Esophagus (tissue), 2 donors: Measurements from ENCODE around the gene TNXB. TPM values are rescaled to one million over a fixed set of nuclear protein-coding genes. Genes with fewer than 3 reads are reported as not detected.

Source experiments
- H3K27ac ChIP-seq, 2 donors: one replicate each; pipeline ENCODE4 v1.5.1; 2013; ENCODE audit warnings: low read depth in 2 of 2, mild to moderate bottlenecking in 2 of 2, inconsistent platforms in 1 of 2, low read length in 1 of 2, moderate library complexity in 1 of 2
- H3K27me3 ChIP-seq, 2 donors: one replicate each; pipeline ENCODE4 v1.6.1; 2013; ENCODE audit warnings: low read length in 2 of 2, control low read depth in 1 of 2, mild to moderate bottlenecking in 1 of 2; ENCODE audit not compliant: insufficient read depth in 2 of 2, control insufficient read depth in 1 of 2
- H3K36me3 ChIP-seq, 2 donors: one replicate each; pipeline ENCODE4 v1.6.1; 2013; ENCODE audit warnings: low read length in 1 of 2; ENCODE audit not compliant: control insufficient read depth in 2 of 2, insufficient read depth in 2 of 2
- H3K4me1 ChIP-seq, 2 donors: one replicate each; pipeline ENCODE4 v1.6.1; 2013; ENCODE audit warnings: low read length in 1 of 2; ENCODE audit not compliant: control insufficient read depth in 2 of 2, insufficient read depth in 2 of 2
- H3K4me3 ChIP-seq, 2 donors: one replicate each; pipeline ENCODE4 v1.5.1; 2013; ENCODE audit warnings: low read length in 2 of 2, mild to moderate bottlenecking in 2 of 2, low read depth in 1 of 2, moderate library complexity in 1 of 2
- H3K9me3 ChIP-seq, 2 donors: one replicate each; pipeline ENCODE4 v1.6.1; 2013; ENCODE audit warnings: mild to moderate bottlenecking in 2 of 2, low read depth in 1 of 2, low read length in 1 of 2, moderate library complexity in 1 of 2; ENCODE audit not compliant: control insufficient read depth in 2 of 2, insufficient read depth in 1 of 2
- WGBS, 2 donors: extraction: QIAGEN DNeasy Blood & Tissue Kit; methylation state at CpG; one replicate each; pipeline ENCODE4 v1.1.7; 2013; 5-methylcytosine and 5-hydroxymethylcytosine counted together
- polyA plus RNA-seq, 2 donors: library from polyadenylated mRNA; stranded (reverse); fragments of 200-250 nt; gene quantifications; one replicate each; pipeline ENCODE4 v1.2.3, GENCODE V29; 2013
- donor health status: healthy with polysubstance abuse.
- donor health status: Bipolar disorder and iron deficiency.

Gene TNXB
- polyA plus RNA-seq, 2 donors, result 14.8 to 15.5 TPM

DNA sequence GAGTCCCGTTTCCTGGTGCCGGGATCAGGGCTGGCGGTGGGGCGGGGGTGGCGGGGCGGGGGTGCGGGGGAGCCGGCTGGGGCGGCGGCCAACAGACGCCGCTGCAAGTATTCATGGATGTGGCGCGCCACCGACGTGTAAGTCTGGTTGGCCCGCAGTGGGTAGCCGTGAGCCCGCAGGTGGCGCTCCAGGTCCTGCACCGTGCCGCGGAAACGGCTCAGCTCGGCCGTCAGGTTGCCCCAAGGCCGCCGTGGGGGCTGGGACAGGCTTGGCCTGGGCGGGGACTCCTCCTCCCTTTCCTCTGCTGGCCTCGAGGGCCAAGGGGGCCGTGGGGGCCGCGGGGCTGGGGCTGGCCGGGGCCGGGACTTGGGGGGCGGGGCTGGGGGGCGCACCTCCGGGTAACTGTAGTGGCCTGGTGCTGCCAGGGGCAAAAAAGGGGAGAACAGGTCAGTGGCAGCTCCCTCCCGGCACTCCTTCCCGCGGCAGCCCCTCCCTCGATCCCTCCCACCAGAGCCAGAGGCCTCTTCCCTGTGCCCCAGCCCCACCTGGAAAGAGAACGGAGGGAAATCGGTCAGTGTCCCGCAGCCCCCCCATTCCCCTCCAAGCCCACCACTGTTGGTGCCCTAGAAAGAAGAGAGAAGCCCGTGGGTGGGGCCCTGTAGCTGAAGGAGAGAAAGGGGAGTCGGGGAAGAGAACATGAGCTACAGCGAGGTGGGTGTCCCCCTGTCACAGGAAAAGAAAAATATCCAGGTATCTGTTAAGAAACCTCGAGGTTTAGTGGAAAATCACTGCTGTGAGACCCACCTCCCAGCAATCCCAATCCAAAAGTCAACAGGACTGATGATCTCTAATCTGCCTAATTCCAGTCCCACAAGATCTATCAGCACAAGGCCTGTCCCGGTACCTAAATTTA is 21.3 kb downstream of the TNXB start:
- H3K4me3 ChIP-seq, result peak overlapping the region in 1 of 2 donors; percentile 4

DNA sequence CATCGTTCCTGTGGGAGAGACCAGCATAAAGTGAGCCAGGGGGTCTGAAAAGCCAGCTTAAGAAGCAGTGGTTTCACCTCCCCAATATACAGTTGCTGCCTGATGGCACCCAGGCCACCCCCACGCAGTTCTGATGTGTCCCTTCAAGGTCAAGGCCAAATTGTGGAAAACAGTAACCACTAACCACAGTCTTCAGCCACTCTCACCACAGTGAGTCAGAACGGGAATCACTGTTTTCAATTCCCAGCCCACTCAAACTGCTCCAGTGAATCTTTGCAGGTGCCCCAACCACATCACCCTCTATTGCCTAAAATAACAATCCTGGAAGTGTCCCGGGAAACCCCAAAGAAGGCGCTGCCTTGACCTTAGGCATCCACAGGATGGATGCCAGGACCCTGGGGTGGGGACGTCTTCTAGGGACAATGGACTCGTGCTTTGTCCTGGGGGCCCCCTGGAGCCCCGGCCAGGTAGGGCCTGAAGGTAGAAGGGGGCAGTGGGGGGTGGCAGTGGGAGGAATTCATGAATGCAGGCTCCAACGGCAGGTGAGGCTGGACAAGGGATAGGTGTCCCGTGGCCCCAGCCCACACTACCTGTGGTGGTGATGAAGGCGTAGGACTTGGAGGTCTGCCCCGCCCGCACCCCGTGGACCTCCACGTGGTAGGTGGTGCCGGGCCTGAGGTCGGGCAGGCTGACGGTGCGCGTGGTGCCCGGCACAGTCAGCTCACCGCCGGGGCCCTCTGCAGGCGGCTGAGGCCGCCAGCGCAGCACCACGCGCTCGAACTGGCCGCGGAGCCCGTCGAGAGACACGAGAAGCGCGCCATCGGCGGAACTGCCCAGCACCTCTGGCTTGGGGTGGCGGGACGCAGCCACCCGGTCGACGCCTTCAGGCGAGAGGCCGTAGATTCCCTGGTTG is 22.2 kb downstream of the TNXB start:
- Histone ChIP-seq H3K9me3 (no peaks in the 10 kb centered on the region), H3K4me3 (peak overlapping the region in 1 of 2 donors; percentile 4), H3K27me3 (no peaks in the 10 kb centered on the region), H3K36me3 (peaks cover 0 to 3% of the 10 kb centered on the region in 2 donors), H3K4me1 (peaks cover 0 to 17% of the 10 kb centered on the region in 2 donors), H3K27ac (peak overlapping the region; percentile 43 to 51)
- WGBS, 2 donors, result 22 to 24% methylated on average over 35 to 45 of the region's 45 CpGs

More for the DNA sequence above, 21.3 kb downstream of the TNXB start:
- peak overlapping the region; percentile 54 to 58 for H3K27ac ChIP-seq
- H3K9me3 ChIP-seq, result no peaks in the 10 kb centered on the region
- H3K4me1 ChIP-seq, result peaks cover 0 to 11% of the 10 kb centered on the region in 2 donors
- WGBS, 2 donors, result 13 to 20% methylated on average over 35 to 50 of the region's 50 CpGs
- H3K27me3 ChIP-seq, result no peaks in the 10 kb centered on the region
- no peaks in the 10 kb centered on the region for H3K36me3 ChIP-seq

DNA sequence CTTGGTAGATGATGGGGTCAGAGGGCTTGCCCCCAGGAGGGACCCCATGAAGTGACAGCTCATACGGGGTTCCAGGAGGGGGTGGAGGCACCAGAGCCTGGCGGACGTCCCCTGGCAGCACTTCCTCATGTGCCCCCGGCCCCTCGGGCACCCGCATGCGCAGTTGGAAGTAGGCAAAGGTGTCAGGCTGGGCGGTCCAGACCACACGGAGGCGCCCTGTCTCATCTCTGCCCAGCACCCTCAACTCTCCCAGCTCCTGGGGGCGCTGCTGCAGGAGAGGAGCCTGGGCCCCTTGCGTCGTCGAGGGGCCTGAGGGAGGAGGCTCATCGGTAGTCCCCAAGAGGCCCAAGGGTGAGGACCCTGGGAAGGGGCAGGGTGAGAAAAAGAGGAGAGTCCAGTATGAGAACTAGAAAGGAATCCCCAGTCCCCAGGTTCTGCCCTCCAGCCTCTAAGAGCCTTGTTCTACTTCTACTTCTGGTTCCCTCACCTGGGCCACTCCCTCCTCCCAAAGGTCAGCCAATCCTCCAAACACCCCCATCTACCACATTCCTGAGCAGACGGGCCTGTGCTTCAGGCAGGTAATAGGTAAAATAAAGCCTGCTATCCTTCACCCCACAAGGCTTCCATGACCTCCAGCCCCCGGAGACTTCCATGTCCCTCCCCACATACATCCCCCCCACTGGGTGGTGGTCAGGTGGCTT is 23.2 kb downstream of the TNXB start:
- Histone ChIP-seq H3K27ac (no peak overlapping the region), H3K4me1 (peaks cover 0 to 23% of the 10 kb centered on the region in 2 donors), H3K27me3 (no peaks in the 10 kb centered on the region), H3K36me3 (peaks cover 0 to 3% of the 10 kb centered on the region in 2 donors), H3K4me3 (no peak overlapping the region), H3K9me3 (no peaks in the 10 kb centered on the region)
- 84 to 86% methylated on average over 17 of the region's 17 CpGs for WGBS, 2 donors

DNA sequence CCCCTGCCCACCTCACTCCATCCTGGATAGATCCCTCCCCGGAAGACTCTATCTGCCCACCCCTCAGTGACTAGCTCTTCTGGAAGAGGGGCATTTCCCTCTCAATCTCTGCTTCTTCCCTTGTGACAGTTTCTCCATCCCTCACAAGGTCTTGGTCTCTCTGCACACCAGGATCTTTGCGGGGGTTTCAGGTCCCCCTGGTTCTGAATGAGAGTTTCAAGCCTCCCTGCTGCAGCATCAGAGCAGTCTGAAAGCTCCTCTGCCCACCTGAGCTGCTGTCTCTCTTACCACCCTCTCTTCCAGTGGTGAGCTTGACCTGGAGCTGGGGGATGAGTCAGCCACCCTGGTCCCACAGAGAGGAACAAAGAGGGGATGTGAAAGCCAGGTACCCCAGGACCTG is 24.4 kb downstream of the TNXB start:
- Histone ChIP-seq H3K36me3 (peaks cover 0 to 3% of the 10 kb centered on the region in 2 donors), H3K27ac (no peak overlapping the region), H3K4me1 (peaks cover 0 to 23% of the 10 kb centered on the region in 2 donors), H3K9me3 (no peaks in the 10 kb centered on the region), H3K4me3 (no peak overlapping the region), H3K27me3 (no peaks in the 10 kb centered on the region)
- 91 to 94% methylated on average over 2 of the region's 2 CpGs for WGBS, 2 donors

DNA sequence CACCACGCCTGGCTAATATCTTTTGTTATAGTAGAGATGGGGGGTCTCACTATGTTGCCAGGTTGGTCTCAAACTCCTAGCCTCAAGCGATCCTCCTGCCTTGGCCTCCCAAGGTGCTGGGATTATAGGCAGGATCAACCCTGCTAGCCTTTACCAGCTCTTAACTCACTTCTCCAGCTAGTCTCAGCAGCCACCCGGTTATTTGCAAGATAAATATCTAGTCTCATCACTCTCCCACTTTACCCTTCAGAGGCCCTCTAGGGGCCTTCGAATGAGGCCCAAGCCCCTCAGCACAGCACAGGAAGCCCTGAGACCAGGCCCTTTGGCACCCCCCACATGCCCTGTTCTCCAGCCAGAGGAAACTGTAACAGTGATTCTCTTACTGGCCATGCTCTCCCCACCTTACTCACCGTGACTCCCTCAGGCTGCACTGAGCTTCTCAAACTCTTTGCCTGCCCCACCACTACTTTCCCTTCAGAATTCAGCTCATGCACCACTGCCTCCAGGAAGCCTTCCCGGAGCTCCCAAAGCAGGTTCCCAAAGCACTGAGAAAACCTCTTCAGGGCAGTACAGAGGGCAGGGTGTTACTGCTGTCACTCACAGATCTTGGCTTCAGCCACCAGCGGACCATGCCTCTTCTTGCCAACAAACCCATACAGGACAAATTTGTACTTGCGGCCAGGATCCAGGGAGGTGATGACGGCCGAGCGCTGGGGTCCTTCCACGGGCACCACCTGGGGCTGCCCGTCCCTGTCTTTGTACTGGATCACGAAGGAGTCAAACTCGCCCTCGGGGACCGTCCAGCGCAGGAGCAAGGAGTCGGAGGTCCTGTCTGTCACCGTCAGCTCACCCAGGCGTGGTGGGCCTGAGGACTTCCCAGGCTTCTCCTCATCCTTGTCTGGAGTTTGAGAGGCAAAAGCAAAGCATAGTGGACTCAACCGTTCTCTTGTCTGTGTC is 25.0 kb downstream of the TNXB start:
- H3K27ac ChIP-seq, result no peak overlapping the region
- H3K4me1 ChIP-seq, result peaks cover 0 to 23% of the 10 kb centered on the region in 2 donors

DNA sequence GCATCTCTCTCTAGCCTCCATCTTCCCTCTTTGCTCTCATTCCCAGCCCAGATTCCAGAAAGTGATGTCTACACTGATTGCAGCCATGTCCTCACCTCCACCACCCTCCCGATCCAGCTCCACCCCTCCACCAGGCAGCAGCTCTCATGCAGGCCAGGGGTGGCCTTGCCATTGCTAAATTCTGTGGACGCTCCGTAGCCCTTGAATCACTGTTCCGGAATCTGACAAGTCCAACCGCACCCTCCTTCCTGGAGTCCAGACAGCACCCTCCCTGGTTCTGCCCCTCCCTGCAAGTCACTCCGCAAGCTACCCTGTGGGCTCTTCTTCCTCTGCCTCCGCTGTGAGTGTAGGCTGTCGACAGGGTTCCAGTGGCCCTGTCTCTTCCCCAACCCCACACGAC is 26.2 kb downstream of the TNXB start:
- 43 to 53% methylated on average over 9 of the region's 9 CpGs for WGBS, 2 donors

More for the DNA sequence above, 25.0 kb downstream of the TNXB start:
- Histone ChIP-seq H3K36me3 (peaks cover 0 to 3% of the 10 kb centered on the region in 2 donors), H3K27me3 (no peaks in the 10 kb centered on the region), H3K4me3 (no peak overlapping the region), H3K9me3 (no peaks in the 10 kb centered on the region)
- WGBS, 2 donors, result 92% methylated on average over 22 of the region's 22 CpGs

DNA sequence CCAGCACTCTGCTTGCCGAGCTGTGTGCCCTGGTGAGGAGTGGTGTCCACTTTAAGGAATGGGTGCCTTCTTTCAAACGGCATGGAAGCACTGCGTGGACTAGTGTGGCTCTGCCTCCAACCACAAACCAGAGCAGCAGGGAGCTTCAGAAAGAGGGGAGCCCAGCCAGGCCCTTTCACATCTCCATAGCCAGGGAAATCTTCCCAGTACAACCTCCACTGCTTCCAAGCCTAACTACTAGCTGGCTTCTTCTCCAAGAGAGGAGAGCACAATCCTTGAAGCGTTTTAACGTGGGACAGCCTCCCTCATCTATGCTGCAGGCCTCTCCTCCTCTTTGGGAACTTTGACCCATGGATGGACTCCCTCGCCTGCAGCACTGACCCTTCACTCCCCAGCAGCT is 26.7 kb downstream of the TNXB start:
- Histone ChIP-seq H3K4me1 (peaks cover 0 to 23% of the 10 kb centered on the region in 2 donors), H3K27ac (peak overlapping the region; percentile 43 to 54), H3K4me3 (no peak overlapping the region), H3K9me3 (no peaks in the 10 kb centered on the region), H3K36me3 (peaks cover 0 to 3% of the 10 kb centered on the region in 2 donors), H3K27me3 (no peaks in the 10 kb centered on the region)
- WGBS, 2 donors, result 58 to 67% methylated on average over 6 of the region's 6 CpGs

More for the DNA sequence above, 26.2 kb downstream of the TNXB start:
- no peak overlapping the region for H3K4me3 ChIP-seq
- peaks cover 0 to 3% of the 10 kb centered on the region in 2 donors for H3K36me3 ChIP-seq
- H3K9me3 ChIP-seq, result no peaks in the 10 kb centered on the region
- H3K27ac ChIP-seq, result peak overlapping the region; percentile 36 to 54
- no peaks in the 10 kb centered on the region for H3K27me3 ChIP-seq
- H3K4me1 ChIP-seq, result peaks cover 0 to 23% of the 10 kb centered on the region in 2 donors

DNA sequence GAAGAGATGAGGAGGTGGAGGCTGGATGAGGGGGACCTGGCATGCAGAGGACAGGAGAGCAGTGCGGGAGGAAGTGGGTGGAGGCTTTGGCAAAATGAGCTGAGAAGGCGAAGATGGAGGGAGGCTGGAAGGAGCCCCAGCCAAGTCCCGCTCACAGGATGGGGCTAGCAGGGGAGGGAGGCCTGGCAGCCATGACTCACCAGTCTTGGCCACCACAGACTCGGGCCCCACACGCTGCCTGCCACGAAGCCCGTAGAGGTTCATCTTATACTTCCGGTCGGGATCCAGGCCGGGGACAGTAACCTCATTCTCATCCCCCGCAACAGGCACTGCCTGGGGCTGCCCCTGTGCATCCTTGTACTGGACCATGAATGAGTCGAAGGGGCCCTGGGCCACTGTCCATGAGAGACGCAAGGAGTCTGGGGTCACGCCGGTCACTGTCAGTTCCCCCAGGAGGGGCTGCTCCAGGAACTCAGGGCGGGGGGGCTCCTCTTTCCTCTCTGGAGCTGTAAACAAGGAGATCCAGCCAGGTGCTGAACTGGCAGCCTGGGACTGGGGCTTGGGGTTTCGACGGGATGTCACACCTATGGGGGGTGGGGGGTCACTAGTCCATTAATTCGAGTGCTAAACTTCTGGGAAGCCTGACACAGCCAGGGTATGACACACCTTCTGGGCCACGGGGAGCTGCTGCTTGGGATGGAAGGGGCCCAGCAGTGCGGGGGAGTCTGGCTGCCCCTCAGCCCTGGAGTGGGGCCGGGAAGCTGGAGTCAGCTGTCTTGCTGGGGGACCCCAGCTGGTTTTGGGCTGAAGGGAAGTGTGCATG is 27.8 kb downstream of the TNXB start:
- 58% methylated on average over 22 of the region's 22 CpGs for WGBS, 2 donors
- H3K4me1 ChIP-seq, result peaks cover 0 to 18% of the 10 kb centered on the region in 2 donors
- H3K27ac ChIP-seq, result peak overlapping the region; percentile 2 to 29
- H3K36me3 ChIP-seq, result peaks cover 0 to 3% of the 10 kb centered on the region in 2 donors
- H3K9me3 ChIP-seq, result no peaks in the 10 kb centered on the region
- H3K27me3 ChIP-seq, result no peaks in the 10 kb centered on the region
- H3K4me3 ChIP-seq, result no peak overlapping the region
